Renal pelvis (tissue), 4 donors: ENCODE data around the gene CCDC152. TPM values are rescaled to one million over a fixed set of nuclear protein-coding genes. Genes with fewer than 3 reads are reported as not detected.

Source experiments
- DNase-seq: peaks from one replicate; pipeline ENCODE4 v3.0.0-alpha.2; 2013
- polyA plus RNA-seq, 3 donors: library from polyadenylated mRNA; unstranded; fragments of 120-200 nt; gene quantifications; one replicate each; pipeline ENCODE4 v1.2.1, GENCODE V29; 2013; ENCODE audit not compliant: insufficient read length in 3 of 3

The CCDC152 gene
- polyA plus RNA-seq, 3 donors: 13.5 to 14.9 (median 14.2) TPM

GRCh38 chr5:42770003-42770402 lies 13.4 kb downstream of the CCDC152 start:
- DNase-seq: no peak

- no peak for DNase-seq
Measured at GRCh38 chr5:42772265-42772993, 15.8 kb downstream of the CCDC152 start.

- DNase-seq: no peak
Measured at GRCh38 chr5:42779083-42779482, 22.5 kb downstream of the CCDC152 start.

GRCh38 chr5:42781584-42781983 lies 25.0 kb downstream of the CCDC152 start:
- no peak for DNase-seq

GRCh38 chr5:42784132-42784531 lies 27.5 kb downstream of the CCDC152 start:
- DNase-seq: no peak

GRCh38 chr5:42785756-42786155 lies 29.1 kb downstream of the CCDC152 start:
- DNase-seq: no peak

- DNase-seq: no peak
Measured at GRCh38 chr5:42787073-42787472, 30.5 kb downstream of the CCDC152 start.

GRCh38 chr5:42787845-42788244 lies 31.2 kb downstream of the CCDC152 start:
- DNase-seq: no peak

GRCh38 chr5:42791151-42791550 lies 34.5 kb downstream of the CCDC152 start:
- DNase-seq: no peak

GRCh38 chr5:42798284-42799240 lies 41.9 kb downstream of the CCDC152 start:
- no peak for DNase-seq

GRCh38 chr5:42799241-42799608 lies 42.6 kb downstream of the CCDC152 start:
- no peak for DNase-seq

GRCh38 chr5:42799668-42800114 lies 43.1 kb downstream of the CCDC152 start:
- DNase-seq: no peak

GRCh38 chr5:42800748-42801330 lies 44.2 kb downstream of the CCDC152 start:
- DNase-seq: no peak

GRCh38 chr5:42801516-42802166 lies 45.0 kb downstream of the CCDC152 start:
- DNase-seq: no peak

- DNase-seq: no peak
Measured at GRCh38 chr5:42804717-42805339, 48.2 kb downstream of the CCDC152 start.

- no peak for DNase-seq
Measured at GRCh38 chr5:42806004-42806700, 49.5 kb downstream of the CCDC152 start.

- DNase-seq: no peak
Measured at GRCh38 chr5:42806701-42807262, 50.2 kb downstream of the CCDC152 start.

- DNase-seq: no peak
Measured at GRCh38 chr5:42807722-42808447, 51.3 kb downstream of the CCDC152 start.

GRCh38 chr5:42808888-42809611 lies 52.4 kb downstream of the CCDC152 start:
- DNase-seq: no peak
